ENCODE measurements around the gene C1orf174.

C1orf174 gene

DNA sequence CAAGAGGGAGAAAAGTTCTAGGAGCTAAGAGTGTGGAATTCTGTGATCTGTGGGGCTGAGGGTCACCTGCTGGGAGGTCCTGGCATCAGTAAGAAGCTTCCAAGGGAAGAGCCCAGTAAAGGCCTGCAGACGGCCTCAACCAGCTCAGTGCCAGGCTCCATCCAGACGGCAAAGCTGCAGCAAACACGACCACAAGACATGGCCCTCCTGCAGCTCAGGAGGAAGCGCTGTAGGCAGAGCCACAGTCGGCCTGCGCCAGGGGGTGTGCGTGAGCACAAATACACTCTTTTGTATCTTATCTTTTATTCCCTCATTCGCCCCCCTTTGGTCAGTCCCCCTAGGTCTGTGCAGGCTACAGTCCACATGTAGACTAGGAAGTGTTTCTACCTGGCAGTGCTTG, 13.4 kb downstream of the C1orf174 start:
- Histone ChIP-seq H3K4me1 (ENCODE audit: control insufficient read depth, insufficient read depth, low read length) (no peaks in the 10 kb centered on the region), H3K4me3 (ENCODE audit: low read length) (no peak overlapping the region), H3K4me2 (ENCODE audit: low read length) (no peak overlapping the region), H3K9me3 (replicated peaks; ENCODE audit: low read length) (no peaks in the 10 kb centered on the region), H3K27me3 (ENCODE audit: control insufficient read depth, insufficient read depth, low read length) (no peaks in the 10 kb centered on the region), H3K9ac (ENCODE audit: low read depth, low read length) (no peak overlapping the region), H3K36me3 (ENCODE audit: insufficient read depth, low read length) (peaks cover 41% of the 10 kb centered on the region)

DNA sequence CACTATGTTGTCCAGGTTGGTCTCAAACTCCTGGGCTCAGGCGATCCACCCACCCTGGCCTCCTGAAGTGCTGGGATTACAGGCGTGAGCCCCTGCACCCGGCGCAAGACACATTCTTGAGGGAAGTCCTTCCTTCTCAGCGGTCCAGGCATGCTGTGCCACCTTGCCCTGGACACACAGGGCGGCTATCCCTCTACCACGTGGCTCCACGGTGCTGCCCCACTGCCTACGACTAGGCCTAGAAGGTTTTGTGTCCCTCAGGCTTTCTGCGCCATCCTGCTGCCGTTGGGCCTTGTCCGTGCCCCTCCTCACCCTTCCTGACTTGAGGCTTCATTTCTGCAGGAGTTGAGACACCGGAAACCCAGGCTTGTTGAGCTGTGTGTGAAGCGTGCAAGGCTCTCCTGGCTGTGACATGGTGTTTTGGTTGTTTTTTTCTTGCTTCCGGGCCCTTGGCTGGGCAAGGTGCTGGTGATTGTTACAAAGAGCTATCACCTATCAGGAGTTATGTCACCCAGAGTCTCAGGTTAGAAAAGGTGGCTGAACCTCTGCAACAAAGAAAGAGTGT, 13.9 kb downstream of the C1orf174 start:
- Histone ChIP-seq H3K4me2 (ENCODE audit: low read length) (no peak overlapping the region), H3K36me3 (ENCODE audit: insufficient read depth, low read length) (peaks cover 38% of the 10 kb centered on the region), H3K4me1 (ENCODE audit: control insufficient read depth, insufficient read depth, low read length) (no peaks in the 10 kb centered on the region), H3K9ac (ENCODE audit: low read depth, low read length) (no peak overlapping the region), H3K4me3 (ENCODE audit: low read length) (no peak overlapping the region), H3K9me3 (replicated peaks; ENCODE audit: low read length) (no peaks in the 10 kb centered on the region), H3K27me3 (ENCODE audit: control insufficient read depth, insufficient read depth, low read length) (no peaks in the 10 kb centered on the region)

- no peaks in the 10 kb centered on the region for H3K4me1 ChIP-seq (ENCODE audit: control insufficient read depth, insufficient read depth, low read length)
- no peak overlapping the region for H3K4me2 ChIP-seq (ENCODE audit: low read length)
- no peaks in the 10 kb centered on the region for H3K9me3 ChIP-seq (replicated peaks; ENCODE audit: low read length)
- H3K4me3 ChIP-seq (ENCODE audit: low read length), result no peak overlapping the region
- no peaks in the 10 kb centered on the region for H3K27me3 ChIP-seq (ENCODE audit: control insufficient read depth, insufficient read depth, low read length)
- peaks cover 33% of the 10 kb centered on the region for H3K36me3 ChIP-seq (ENCODE audit: insufficient read depth, low read length)
- no peak overlapping the region for H3K9ac ChIP-seq (ENCODE audit: low read depth, low read length)
Measured at GRCh38 chr1:3885611-3886010, 14.5 kb downstream of the C1orf174 start.

DNA sequence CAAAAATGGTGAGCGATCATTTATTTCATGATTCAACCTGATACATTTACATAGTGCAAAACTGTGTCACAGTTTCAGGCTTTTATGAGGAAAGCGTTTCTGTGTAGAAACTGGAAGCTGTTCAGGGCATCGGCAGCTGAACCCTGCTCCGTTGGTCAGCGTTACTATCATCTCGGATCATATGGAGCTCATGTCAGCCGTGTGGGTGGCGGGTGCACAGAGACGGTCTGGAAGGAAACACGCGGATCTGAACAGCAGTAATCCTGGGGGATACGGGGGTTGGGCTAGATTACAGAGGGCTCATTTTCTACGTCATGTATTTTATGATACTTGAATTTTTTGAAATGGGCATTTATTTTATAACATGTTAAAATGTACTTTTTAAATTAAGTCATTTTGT, 15.1 kb downstream of the C1orf174 start:
- Histone ChIP-seq H3K9me3 (replicated peaks; ENCODE audit: low read length) (no peaks in the 10 kb centered on the region), H3K4me3 (ENCODE audit: low read length) (no peak overlapping the region), H3K36me3 (ENCODE audit: insufficient read depth, low read length) (peaks cover 30% of the 10 kb centered on the region), H3K9ac (ENCODE audit: low read depth, low read length) (no peak overlapping the region), H3K4me2 (ENCODE audit: low read length) (no peak overlapping the region), H3K4me1 (ENCODE audit: control insufficient read depth, insufficient read depth, low read length) (no peaks in the 10 kb centered on the region), H3K27me3 (ENCODE audit: control insufficient read depth, insufficient read depth, low read length) (no peaks in the 10 kb centered on the region)

GRCh38 chr1:3883194-3883925, 16.7 kb downstream of the C1orf174 start:
- no peaks in the 10 kb centered on the region for H3K9me3 ChIP-seq (replicated peaks; ENCODE audit: low read length)
- no peak overlapping the region for H3K4me3 ChIP-seq (ENCODE audit: low read length)
- H3K27me3 ChIP-seq (ENCODE audit: control insufficient read depth, insufficient read depth, low read length), result no peaks in the 10 kb centered on the region
- H3K9ac ChIP-seq (ENCODE audit: low read depth, low read length), result no peak overlapping the region
- peaks cover 28% of the 10 kb centered on the region for H3K36me3 ChIP-seq (ENCODE audit: insufficient read depth, low read length)
- H3K4me2 ChIP-seq (ENCODE audit: low read length), result no peak overlapping the region
- H3K4me1 ChIP-seq (ENCODE audit: control insufficient read depth, insufficient read depth, low read length), result no peaks in the 10 kb centered on the region

GRCh38 chr1:3881193-3881480, 18.9 kb downstream of the C1orf174 start:
- Histone ChIP-seq H3K4me2 (ENCODE audit: low read length) (no peak overlapping the region), H3K27me3 (ENCODE audit: control insufficient read depth, insufficient read depth, low read length) (no peaks in the 10 kb centered on the region), H3K4me3 (ENCODE audit: low read length) (no peak overlapping the region), H3K9ac (ENCODE audit: low read depth, low read length) (no peak overlapping the region), H3K9me3 (replicated peaks; ENCODE audit: low read length) (no peaks in the 10 kb centered on the region), H3K4me1 (ENCODE audit: control insufficient read depth, insufficient read depth, low read length) (no peaks in the 10 kb centered on the region), H3K36me3 (ENCODE audit: insufficient read depth, low read length) (peaks cover 15% of the 10 kb centered on the region)

DNA sequence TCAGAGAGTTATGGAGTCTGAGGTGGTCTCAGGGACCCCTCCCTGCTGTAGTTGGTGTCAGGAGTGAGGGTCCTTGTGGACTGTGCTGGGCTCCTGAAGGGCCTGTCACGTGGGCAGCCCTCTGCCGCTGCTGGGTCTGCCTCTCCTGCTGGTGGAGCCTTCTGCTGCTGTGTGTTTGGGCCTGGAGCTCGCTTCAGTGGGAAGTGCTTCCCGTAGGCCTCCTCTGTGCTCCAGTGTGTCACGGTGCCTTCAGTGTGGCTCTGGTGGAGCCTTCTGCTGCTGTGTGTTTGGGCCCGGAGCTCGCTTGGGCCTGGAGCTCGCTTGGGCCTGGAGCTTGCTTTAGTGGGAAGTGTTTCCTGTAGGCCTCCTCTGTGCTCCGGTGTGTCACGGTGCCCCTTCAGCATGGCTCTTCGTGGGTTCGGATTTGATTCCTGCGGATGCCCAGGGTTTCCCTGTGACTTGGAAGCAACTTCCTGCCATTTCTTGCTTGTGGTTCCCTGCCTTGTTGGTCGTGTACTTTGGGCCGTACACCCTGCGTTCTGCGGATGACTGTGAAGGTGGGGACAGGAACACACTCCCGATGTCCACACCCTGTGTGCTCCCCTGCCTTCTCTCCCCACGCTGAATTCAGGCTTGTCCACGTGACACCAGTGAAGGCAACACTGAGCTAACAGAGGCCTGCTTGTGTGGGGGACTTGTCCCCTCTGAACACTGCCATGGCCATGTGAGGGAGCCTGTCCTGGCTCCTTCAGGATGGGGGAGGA, 19.5 kb downstream of the C1orf174 start:
- Histone ChIP-seq H3K4me3 (ENCODE audit: low read length) (no peak overlapping the region), H3K9me3 (replicated peaks; ENCODE audit: low read length) (no peaks in the 10 kb centered on the region), H3K4me2 (ENCODE audit: low read length) (no peak overlapping the region), H3K9ac (ENCODE audit: low read depth, low read length) (no peak overlapping the region), H3K27me3 (ENCODE audit: control insufficient read depth, insufficient read depth, low read length) (no peaks in the 10 kb centered on the region), H3K4me1 (ENCODE audit: control insufficient read depth, insufficient read depth, low read length) (no peaks in the 10 kb centered on the region), H3K36me3 (ENCODE audit: insufficient read depth, low read length) (peaks cover 15% of the 10 kb centered on the region)

- H3K4me1 ChIP-seq (ENCODE audit: control insufficient read depth, insufficient read depth, low read length), result no peaks in the 10 kb centered on the region
- H3K4me2 ChIP-seq (ENCODE audit: low read length), result no peak overlapping the region
- peaks cover 12% of the 10 kb centered on the region for H3K36me3 ChIP-seq (ENCODE audit: insufficient read depth, low read length)
- no peak overlapping the region for H3K4me3 ChIP-seq (ENCODE audit: low read length)
- H3K9me3 ChIP-seq (replicated peaks; ENCODE audit: low read length), result no peaks in the 10 kb centered on the region
- H3K27me3 ChIP-seq (ENCODE audit: control insufficient read depth, insufficient read depth, low read length), result no peaks in the 10 kb centered on the region
- no peak overlapping the region for H3K9ac ChIP-seq (ENCODE audit: low read depth, low read length)
Measured at GRCh38 chr1:3879787-3880428, 20.2 kb downstream of the C1orf174 start.

DNA sequence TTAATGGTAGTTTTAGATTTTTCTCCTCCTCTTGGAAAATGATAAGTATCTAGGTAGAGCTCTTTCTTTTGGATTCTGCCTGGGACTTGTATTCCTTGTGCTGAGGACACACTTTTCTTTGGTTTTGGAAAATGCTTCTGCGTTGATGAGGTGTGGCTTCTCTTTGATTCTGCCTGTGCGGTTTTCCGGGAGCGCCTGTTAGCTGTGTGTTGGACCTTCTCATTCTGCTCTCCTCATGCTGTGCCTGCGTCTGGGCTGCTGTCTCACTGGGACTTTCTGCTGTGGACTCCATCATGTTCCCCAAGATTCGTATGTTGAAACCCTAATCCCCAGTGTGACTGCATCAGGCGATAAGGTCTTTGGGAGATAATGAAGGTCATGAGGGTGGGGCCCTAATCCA, 21.0 kb downstream of the C1orf174 start:
- no peak overlapping the region for H3K4me3 ChIP-seq (ENCODE audit: low read length)
- no peak overlapping the region for H3K4me2 ChIP-seq (ENCODE audit: low read length)
- H3K9ac ChIP-seq (ENCODE audit: low read depth, low read length), result no peak overlapping the region
- H3K4me1 ChIP-seq (ENCODE audit: control insufficient read depth, insufficient read depth, low read length), result no peaks in the 10 kb centered on the region
- no peaks in the 10 kb centered on the region for H3K27me3 ChIP-seq (ENCODE audit: control insufficient read depth, insufficient read depth, low read length)
- no peaks in the 10 kb centered on the region for H3K9me3 ChIP-seq (replicated peaks; ENCODE audit: low read length)
- H3K36me3 ChIP-seq (ENCODE audit: insufficient read depth, low read length), result peaks cover 12% of the 10 kb centered on the region

GRCh38 chr1:3876716-3877115, 23.4 kb downstream of the C1orf174 start:
- no peak overlapping the region for H3K4me3 ChIP-seq (ENCODE audit: low read length)
- no peak overlapping the region for H3K9ac ChIP-seq (ENCODE audit: low read depth, low read length)
- H3K4me2 ChIP-seq (ENCODE audit: low read length), result no peak overlapping the region
- no peaks in the 10 kb centered on the region for H3K27me3 ChIP-seq (ENCODE audit: control insufficient read depth, insufficient read depth, low read length)
- peaks cover 12% of the 10 kb centered on the region for H3K36me3 ChIP-seq (ENCODE audit: insufficient read depth, low read length)
- no peaks in the 10 kb centered on the region for H3K9me3 ChIP-seq (replicated peaks; ENCODE audit: low read length)
- no peaks in the 10 kb centered on the region for H3K4me1 ChIP-seq (ENCODE audit: control insufficient read depth, insufficient read depth, low read length)

DNA sequence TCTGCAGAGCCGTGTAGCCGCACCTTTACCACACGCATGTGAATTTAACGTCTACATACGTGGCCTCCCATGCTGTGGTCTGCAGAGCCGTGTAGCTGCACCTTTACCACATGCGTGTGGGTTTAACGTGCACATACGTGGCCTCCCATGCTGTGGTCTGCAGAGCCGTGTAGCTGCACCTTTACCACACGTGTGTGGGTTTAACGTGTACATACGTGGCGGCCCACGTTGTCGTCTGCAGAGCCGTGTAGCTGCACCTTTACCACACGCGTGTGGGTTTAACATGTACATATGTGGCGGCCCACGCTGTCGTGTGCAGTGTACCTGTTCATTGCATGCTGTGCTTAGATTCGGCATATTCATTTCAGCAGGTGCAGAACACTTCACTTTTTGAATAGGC, 25.3 kb downstream of the C1orf174 start:
- H3K4me3 ChIP-seq (ENCODE audit: low read length), result no peak overlapping the region
- H3K36me3 ChIP-seq (ENCODE audit: insufficient read depth, low read length), result peaks cover 9% of the 10 kb centered on the region
- H3K9me3 ChIP-seq (replicated peaks; ENCODE audit: low read length), result no peaks in the 10 kb centered on the region
- H3K27me3 ChIP-seq (ENCODE audit: control insufficient read depth, insufficient read depth, low read length), result no peaks in the 10 kb centered on the region
- no peak overlapping the region for H3K9ac ChIP-seq (ENCODE audit: low read depth, low read length)
- H3K4me2 ChIP-seq (ENCODE audit: low read length), result no peak overlapping the region
- H3K4me1 ChIP-seq (ENCODE audit: control insufficient read depth, insufficient read depth, low read length), result no peaks in the 10 kb centered on the region

Measured in skeletal muscle satellite cell (primary cell).